Measurements from ENCODE around the gene HMCN2. TPM values are rescaled to one million over a fixed set of nuclear protein-coding genes. Genes with fewer than 3 reads are reported as not detected.

Gene HMCN2
- total RNA-seq (2022; extraction: Qiagen RNA extraction) = 0.02 to 0.12 TPM (median 0.06 TPM) in 4 of 5 replicates, not detected in the other

GRCh38 chr9:130265431-130266235 is at the start of gene HMCN2:
TSS of gene HMCN2 (plus strand) at chr9:130265760. CDS start at chr9:130265879, 119 bp downstream.

GRCh38 chr9:130444565-130445221 is 179.1 kb downstream of the HMCN2 start, which contains the start of gene ASS1:
TSS of gene ASS1 (plus strand) at chr9:130444961. CDS start at chr9:130452229, 7,268 bp downstream.

Other genes starting within 250 kb of the HMCN2 start
- gene FNBP1, start 222.6 kb upstream of the HMCN2 start, total RNA-seq (2022; extraction: Qiagen RNA extraction) = 11.4 to 13.2 TPM (median 12.7 TPM) in 5 replicates
- 24.3 to 30.1 TPM (median 26.4 TPM) in 5 replicates for gene GPR107, start 211.9 kb upstream of the HMCN2 start, total RNA-seq (2022; extraction: Qiagen RNA extraction)
- gene NCS1, start 93.4 kb upstream of the HMCN2 start, total RNA-seq (2022; extraction: Qiagen RNA extraction) = 33.2 to 53.3 TPM (median 48.3 TPM) in 5 replicates
- 18.0 to 21.5 TPM (median 20.0 TPM) in 5 replicates for gene ASS1, start 179.2 kb downstream of the HMCN2 start, total RNA-seq (2022; extraction: Qiagen RNA extraction)